Keratinocyte (primary cell): ENCODE results near the gene AMIGO2.

ENCODE experiments used
- EZH2 ChIP-seq: IDR thresholded peaks from one replicate; pipeline ENCODE4 v1.6.1; 2012; ENCODE audit warnings: inconsistent platforms, mild to moderate bottlenecking, low read length, moderate library complexity
- TF ChIP-seq, protein P1 (sequence below), 3 experiments: IDR thresholded peaks in 1 of 3; conservative IDR thresholded peaks in 1 of 3; optimal IDR thresholded peaks in 1 of 3; 2 replicates in 2 of 3; 3 replicates in 1 of 3; pipeline versions ENCODE3 to v1.5.1; 2011; ENCODE audit warnings: low read length in 3 of 3, mild to moderate bottlenecking in 3 of 3, moderate library complexity in 2 of 3, control low read depth in 1 of 3, inconsistent platforms in 1 of 3; ENCODE audit not compliant: insufficient read depth in 2 of 3; ENCODE audit errors: extremely low read depth in 1 of 3

DNA sequence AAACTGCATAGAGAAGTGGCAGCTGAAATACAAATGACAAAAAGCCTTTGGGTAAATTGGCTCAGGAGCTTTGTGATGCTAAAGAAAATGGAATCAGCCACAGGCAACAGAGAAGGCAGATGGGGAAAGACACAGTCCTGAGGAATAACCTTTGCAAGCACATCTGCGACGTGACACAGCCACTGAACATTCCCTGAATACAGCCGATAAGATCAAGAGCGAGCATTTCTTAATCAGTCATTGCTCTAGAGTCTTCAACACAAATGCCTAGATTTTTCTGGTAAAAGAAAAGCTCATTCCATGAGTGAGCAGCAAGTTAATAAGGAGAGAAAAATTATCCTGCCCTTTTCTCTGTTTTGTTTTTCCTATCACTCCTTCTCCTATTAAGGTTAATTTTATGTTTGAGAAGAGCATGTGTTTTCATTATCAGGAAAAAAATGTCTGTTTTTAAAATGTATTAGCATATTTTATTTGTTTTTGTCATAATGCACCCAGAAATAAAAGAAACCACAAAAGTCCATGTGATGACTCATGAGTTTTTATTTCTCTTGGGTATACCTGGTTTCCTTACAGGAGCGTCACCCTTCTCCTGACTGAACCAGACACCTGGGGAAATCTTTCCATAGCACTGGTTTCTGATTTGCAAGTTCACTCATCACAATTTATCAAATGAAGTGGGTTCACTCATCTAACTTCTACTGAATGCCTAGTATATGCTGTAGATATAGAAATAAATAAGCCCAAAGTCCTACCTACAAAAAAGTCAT lies 45.8 kb downstream of the AMIGO2 start:
- TF ChIP-seq, protein P1, sequence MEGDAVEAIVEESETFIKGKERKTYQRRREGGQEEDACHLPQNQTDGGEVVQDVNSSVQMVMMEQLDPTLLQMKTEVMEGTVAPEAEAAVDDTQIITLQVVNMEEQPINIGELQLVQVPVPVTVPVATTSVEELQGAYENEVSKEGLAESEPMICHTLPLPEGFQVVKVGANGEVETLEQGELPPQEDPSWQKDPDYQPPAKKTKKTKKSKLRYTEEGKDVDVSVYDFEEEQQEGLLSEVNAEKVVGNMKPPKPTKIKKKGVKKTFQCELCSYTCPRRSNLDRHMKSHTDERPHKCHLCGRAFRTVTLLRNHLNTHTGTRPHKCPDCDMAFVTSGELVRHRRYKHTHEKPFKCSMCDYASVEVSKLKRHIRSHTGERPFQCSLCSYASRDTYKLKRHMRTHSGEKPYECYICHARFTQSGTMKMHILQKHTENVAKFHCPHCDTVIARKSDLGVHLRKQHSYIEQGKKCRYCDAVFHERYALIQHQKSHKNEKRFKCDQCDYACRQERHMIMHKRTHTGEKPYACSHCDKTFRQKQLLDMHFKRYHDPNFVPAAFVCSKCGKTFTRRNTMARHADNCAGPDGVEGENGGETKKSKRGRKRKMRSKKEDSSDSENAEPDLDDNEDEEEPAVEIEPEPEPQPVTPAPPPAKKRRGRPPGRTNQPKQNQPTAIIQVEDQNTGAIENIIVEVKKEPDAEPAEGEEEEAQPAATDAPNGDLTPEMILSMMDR (optimal IDR thresholded peaks at IDR 0.05 in 1 of 3, IDR thresholded peaks at IDR 0.05 in 1 of 3, conservative IDR thresholded peaks at IDR 0.05 in 1 of 3; ENCODE audit: extremely low read depth in 1 of 3, insufficient read depth in 2 of 3, low read length in 3 of 3) = no peak
- no peak for TF ChIP-seq EZH2
